Gastroesophageal sphincter (tissue), 4 donors: ENCODE results near the gene HBG1. TPM values are rescaled to one million over a fixed set of nuclear protein-coding genes. Genes with fewer than 3 reads are reported as not detected.
"Not testable (repeated sequence)": the region's sequence is repeated elsewhere in the genome, so short reads cannot be mapped to it uniquely, and the experiment has no call there.

ENCODE experiments used
- ATAC-seq: fragments of 150-250 bp; one replicate; pipeline ENCODE4 v1.9.1; 2016; ENCODE audit warnings: mild to moderate bottlenecking, moderate library complexity
- H3K27ac ChIP-seq, 4 donors: fragments of 200-600 bp; sonication (generic) in 3 of 4; 1 replicate in 3 of 4; 2 replicates in 1 of 4; pipeline ENCODE4 v1.5.1; 2016 to 2019
- H3K27me3 ChIP-seq: fragments of 200-600 bp; sonication (generic); one replicate; pipeline ENCODE4 v1.5.1; 2019
- H3K36me3 ChIP-seq, 2 donors: fragments of 200-600 bp; sonication (generic); one replicate each; pipeline ENCODE4 v1.5.1; 2019; ENCODE audit warnings: control low read depth in 1 of 2
- H3K4me1 ChIP-seq, 3 donors: fragments of 200-600 bp; sonication (generic); 1 replicate in 2 of 3; 2 replicates in 1 of 3; pipeline ENCODE4 v1.5.1; 2016 to 2019; ENCODE audit warnings: control low read depth in 2 of 3
- H3K4me3 ChIP-seq, 2 donors: fragments of 200-600 bp; sonication (generic); one replicate each; pipeline ENCODE4 v1.5.1; 2019; ENCODE audit warnings: mild to moderate bottlenecking in 1 of 2, moderate library complexity in 1 of 2
- H3K9me3 ChIP-seq, 3 donors: fragments of 200-600 bp; sonication (generic); one replicate each; pipeline ENCODE4 v1.5.1; 2017 to 2019; ENCODE audit warnings: control low read depth in 2 of 3
- EP300 ChIP-seq: sonication (generic); formaldehyde crosslinking; IDR thresholded peaks from one replicate; pipeline ENCODE4 v1.6.1; 2017; ENCODE audit warnings: antibody characterized with exemption, mild to moderate bottlenecking
- POLR2A ChIP-seq, 2 donors: fragments of 450-650 bp; IDR thresholded peaks; one replicate each; pipeline ENCODE4 v1.6.1; 2017; ENCODE audit warnings: antibody characterized with exemption in 2 of 2, mild to moderate bottlenecking in 2 of 2, moderate library complexity in 1 of 2
- POLR2AphosphoS5 ChIP-seq: sonication (generic); formaldehyde crosslinking; IDR thresholded peaks from one replicate; pipeline ENCODE4 v1.6.1; 2017; ENCODE audit warnings: antibody characterized with exemption
- WGBS, 2 donors: methylation state at CpG; one replicate each; pipeline ENCODE4 v1.1.5; 2018; ENCODE audit warnings: low coverage in 1 of 2; 5-methylcytosine and 5-hydroxymethylcytosine counted together
- total RNA-seq, 4 donors: library from RNA; depleted of rRNA; stranded (reverse); fragments of >200 nt; gene quantifications; one replicate each; pipeline ENCODE4 v1.1.0, GENCODE V29; 2016
- TF ChIP-seq, protein P1 (sequence below), 4 experiments: fragments of 200-600 bp in 2 of 4; fragments of 450-650 bp in 2 of 4; sonication (generic) in 1 of 4; IDR thresholded peaks; one replicate each; pipeline ENCODE4 v1.5.1; 2017 to 2019; ENCODE audit warnings: antibody characterized with exemption in 4 of 4, mild to moderate bottlenecking in 2 of 4, moderate library complexity in 2 of 4

The HBG1 gene
- not detected for total RNA-seq

DNA sequence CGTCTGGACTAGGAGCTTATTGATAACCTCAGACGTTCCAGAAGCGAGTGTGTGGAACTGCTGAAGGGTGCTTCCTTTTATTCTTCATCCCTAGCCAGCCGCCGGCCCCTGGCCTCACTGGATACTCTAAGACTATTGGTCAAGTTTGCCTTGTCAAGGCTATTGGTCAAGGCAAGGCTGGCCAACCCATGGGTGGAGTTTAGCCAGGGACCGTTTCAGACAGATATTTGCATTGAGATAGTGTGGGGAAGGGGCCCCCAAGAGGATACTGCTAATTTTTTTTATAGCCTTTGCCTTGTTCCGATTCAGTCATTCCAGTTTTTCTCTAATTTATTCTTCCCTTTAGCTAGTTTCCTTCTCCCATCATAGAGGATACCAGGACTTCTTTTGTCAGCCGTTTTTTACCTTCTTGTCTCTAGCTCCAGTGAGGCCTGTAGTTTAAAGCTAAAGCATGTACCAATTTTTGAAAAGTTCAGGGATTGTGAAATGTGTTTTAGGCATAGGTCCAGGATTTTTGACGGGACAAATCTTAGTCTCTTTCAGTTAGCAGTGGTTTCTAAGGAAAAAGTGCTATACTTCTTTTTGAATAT, at the start of gene HBG1:
TSS of gene HBG1 (minus strand) at position 51 of the 590 bp plus-strand sequence. CDS start 53 bp downstream, outside the sequence.
- ATAC-seq, H3K9me3 ChIP-seq, H3K4me3 ChIP-seq, H3K4me1 ChIP-seq, H3K36me3 ChIP-seq, H3K27ac ChIP-seq, H3K27me3 ChIP-seq: not testable (repeated sequence)
- WGBS, 2 donors: 44 to 57% methylated on average over 1 to 3 of the region's 9 CpGs

DNA sequence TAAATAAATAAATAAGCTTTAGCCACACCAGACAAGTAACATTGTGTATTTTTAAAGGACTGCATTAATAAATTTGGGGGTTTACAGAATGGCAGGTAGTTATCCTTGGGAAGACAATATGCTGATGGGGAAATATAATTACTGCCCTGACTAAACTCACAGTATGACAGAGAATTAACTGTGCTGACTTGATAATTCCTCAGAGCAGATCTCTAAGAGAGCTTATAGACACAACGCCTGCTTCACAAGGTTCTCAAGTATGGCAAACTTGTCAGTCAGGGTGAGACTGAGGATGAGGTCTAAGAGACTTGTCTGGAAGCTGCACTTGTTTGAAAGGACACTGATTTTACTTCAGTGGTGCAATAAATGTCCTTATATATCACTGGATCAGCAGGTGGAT, 48.8 kb upstream of the HBG1 start:
- no peak for TF ChIP-seq EP300
- TF ChIP-seq POLR2AphosphoS5: no peak
- no peak for TF ChIP-seq POLR2A (IDR thresholded peaks at IDR 0.05)
- TF ChIP-seq, protein P1, sequence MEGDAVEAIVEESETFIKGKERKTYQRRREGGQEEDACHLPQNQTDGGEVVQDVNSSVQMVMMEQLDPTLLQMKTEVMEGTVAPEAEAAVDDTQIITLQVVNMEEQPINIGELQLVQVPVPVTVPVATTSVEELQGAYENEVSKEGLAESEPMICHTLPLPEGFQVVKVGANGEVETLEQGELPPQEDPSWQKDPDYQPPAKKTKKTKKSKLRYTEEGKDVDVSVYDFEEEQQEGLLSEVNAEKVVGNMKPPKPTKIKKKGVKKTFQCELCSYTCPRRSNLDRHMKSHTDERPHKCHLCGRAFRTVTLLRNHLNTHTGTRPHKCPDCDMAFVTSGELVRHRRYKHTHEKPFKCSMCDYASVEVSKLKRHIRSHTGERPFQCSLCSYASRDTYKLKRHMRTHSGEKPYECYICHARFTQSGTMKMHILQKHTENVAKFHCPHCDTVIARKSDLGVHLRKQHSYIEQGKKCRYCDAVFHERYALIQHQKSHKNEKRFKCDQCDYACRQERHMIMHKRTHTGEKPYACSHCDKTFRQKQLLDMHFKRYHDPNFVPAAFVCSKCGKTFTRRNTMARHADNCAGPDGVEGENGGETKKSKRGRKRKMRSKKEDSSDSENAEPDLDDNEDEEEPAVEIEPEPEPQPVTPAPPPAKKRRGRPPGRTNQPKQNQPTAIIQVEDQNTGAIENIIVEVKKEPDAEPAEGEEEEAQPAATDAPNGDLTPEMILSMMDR (IDR thresholded peaks at IDR 0.05): no peak
- H3K9me3 ChIP-seq: no peaks in the 10 kb centered on the region
- H3K27ac ChIP-seq: no peak overlapping the region
- H3K27me3 ChIP-seq: no peaks in the 10 kb centered on the region
- no peak for ATAC-seq
- no peaks in the 10 kb centered on the region for H3K36me3 ChIP-seq
- no peaks in the 10 kb centered on the region for H3K4me1 ChIP-seq
- WGBS, 2 donors: 64 to 70% methylated on average over 1 of the region's 1 CpG
- no peak overlapping the region for H3K4me3 ChIP-seq

DNA sequence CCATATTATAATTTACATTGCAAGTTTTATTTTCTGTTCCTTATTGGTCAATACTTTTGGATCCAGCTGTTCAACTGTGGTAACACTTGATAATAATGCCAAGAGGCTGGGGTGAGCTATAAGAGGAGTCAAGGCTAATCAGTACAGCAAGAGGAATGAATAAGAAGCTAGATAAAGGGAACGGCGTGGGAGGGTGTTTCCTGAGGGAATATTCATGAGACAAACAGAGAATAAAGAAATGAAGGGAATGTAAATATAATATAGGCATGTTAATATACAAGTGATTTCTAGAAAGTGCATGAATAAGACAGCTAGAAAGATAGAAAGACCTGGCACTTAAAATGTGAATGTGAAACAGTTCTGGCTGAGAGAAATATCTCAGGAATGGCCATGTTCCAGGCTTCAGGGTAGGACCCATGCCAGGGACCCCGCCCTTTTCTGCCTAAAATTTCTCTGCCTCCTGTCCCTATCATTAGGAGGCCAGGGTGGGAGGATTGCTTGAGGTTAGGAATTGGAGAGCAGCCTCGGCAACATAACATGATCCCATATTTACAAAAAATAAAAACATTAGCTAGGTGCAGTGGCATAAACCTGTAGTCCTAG, 48.2 kb upstream of the HBG1 start:
- H3K27ac ChIP-seq: no peak overlapping the region
- WGBS, 2 donors: 46 to 80% methylated on average over 3 to 4 of the region's 4 CpGs
- H3K4me3 ChIP-seq: no peak overlapping the region
- TF ChIP-seq, protein P1 (IDR thresholded peaks at IDR 0.05): no peak
- TF ChIP-seq POLR2A (IDR thresholded peaks at IDR 0.05): no peak
- TF ChIP-seq POLR2AphosphoS5: no peak
- no peak for ATAC-seq
- no peaks in the 10 kb centered on the region for H3K4me1 ChIP-seq
- H3K9me3 ChIP-seq: no peaks in the 10 kb centered on the region
- H3K27me3 ChIP-seq: no peaks in the 10 kb centered on the region
- H3K36me3 ChIP-seq: no peaks in the 10 kb centered on the region

DNA sequence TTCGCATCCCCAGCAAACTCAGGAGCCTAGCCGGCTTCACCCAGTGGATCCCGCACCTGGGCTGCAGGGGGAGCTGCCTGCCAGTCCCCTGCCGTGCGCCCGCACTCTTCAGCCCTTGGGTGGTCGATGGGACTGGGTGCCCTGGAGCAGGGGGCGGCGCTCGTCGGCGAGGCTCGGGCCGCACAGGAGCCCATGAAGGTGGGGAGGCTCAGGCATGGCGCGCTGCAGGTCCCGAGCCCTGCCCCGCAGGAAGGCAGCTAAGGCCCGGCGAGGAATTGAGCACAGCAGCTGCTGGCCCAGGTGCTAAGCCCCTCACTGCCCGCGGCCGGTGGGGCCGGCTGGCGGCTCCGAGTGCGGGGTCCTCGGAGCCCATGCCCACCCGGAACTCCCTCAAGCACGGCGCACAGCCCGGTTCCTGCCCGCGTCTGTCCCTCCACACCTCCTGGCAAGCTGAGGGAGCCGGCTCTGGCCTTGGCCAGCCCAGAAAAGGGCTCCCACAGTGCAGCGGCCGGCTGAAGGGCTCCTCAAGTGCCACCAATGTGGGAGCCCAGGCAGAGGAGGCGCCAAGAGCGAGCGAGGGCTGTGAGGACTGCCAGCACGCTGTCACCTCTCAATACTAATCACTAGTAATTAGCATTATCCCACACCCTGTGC, 44.8 kb upstream of the HBG1 start:
- not testable (repeated sequence) for H3K4me1 ChIP-seq, ATAC-seq, H3K27me3 ChIP-seq, H3K9me3 ChIP-seq, H3K4me3 ChIP-seq, H3K27ac ChIP-seq, H3K36me3 ChIP-seq
- 80% methylated on average over 1 of the region's 41 CpGs; no CpG with 5 or more reads in 1 of the 2 donors for WGBS, 2 donors

DNA sequence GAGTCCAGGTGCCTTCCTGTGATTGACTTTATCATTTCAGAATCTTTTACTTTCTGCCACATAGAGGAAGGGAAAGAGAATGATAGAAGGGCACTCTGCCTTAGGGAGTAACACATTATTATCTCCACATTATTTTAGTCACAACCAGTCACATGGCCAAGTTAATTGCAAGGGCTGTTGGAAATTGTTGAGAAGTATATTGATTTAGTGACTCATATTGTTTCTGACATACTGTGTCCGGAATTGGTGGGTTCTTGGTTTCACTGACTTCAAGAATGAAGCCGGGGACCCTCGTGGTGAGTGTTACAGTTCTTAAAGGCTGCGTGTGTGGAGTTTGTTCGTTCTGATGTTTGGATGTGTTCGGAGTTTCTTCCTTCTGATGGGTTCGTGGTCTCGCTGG, 43.4 kb upstream of the HBG1 start:
- TF ChIP-seq POLR2AphosphoS5 (no peak), EP300 (no peak), POLR2A (IDR thresholded peaks at IDR 0.05) (no peak)
- TF ChIP-seq, protein P1 (IDR thresholded peaks at IDR 0.05): no peak
- Histone ChIP-seq H3K9me3 (no peaks in the 10 kb centered on the region), H3K27me3 (no peaks in the 10 kb centered on the region), H3K27ac (no peak overlapping the region), H3K4me1 (no peaks in the 10 kb centered on the region), H3K36me3 (no peaks in the 10 kb centered on the region), H3K4me3 (no peak overlapping the region)
- WGBS, 2 donors: 89 to 92% methylated on average over 5 to 7 of the region's 8 CpGs
- ATAC-seq: no peak
